GM18858 (cell line): ENCODE results near the gene HEATR5A.
"Not testable (repeated sequence)": the region's sequence is repeated elsewhere in the genome, so short reads cannot be mapped to it uniquely, and the experiment has no call there.

Experiments used
- ATAC-seq: cut with Tn5 transposase; IDR thresholded peaks from one replicate; pipeline ENCODE4 v1.9.1; 2021; ENCODE audit not compliant: unreplicated experiment

The HEATR5A gene

GRCh38 chr14:31420319-31421111 lies at the start of gene HEATR5A:
TSS of gene HEATR5A (minus strand) at chr14:31420550. CDS start at chr14:31402975, 17,575 bp downstream.
- peak; percentile 94 for ATAC-seq

GRCh38 chr14:31466554-31466953 lies 46.2 kb upstream of the HEATR5A start:
- no peak for ATAC-seq

GRCh38 chr14:31465111-31465510 lies 44.8 kb upstream of the HEATR5A start:
- ATAC-seq = no peak

GRCh38 chr14:31462450-31462849 lies 42.1 kb upstream of the HEATR5A start:
- ATAC-seq = not testable (repeated sequence)

- no peak for ATAC-seq
Observed at GRCh38 chr14:31461545-31461944, 41.2 kb upstream of the HEATR5A start.

- ATAC-seq = peak; percentile 5
Observed at GRCh38 chr14:31457665-31458659, 37.6 kb upstream of the HEATR5A start.

- ATAC-seq = peak; percentile 94
Observed at GRCh38 chr14:31456841-31457664, 36.7 kb upstream of the HEATR5A start, which contains the start of gene DTD2. TSS of gene DTD2 (minus strand) at chr14:31457506. CDS start at chr14:31457393, 113 bp downstream.

- peak; percentile 63 for ATAC-seq
Observed at GRCh38 chr14:31449971-31450610, 29.7 kb upstream of the HEATR5A start.

- ATAC-seq = no peak
Observed at GRCh38 chr14:31449136-31449535, 28.8 kb upstream of the HEATR5A start.

- ATAC-seq = no peak
Observed at GRCh38 chr14:31445703-31446102, 25.4 kb upstream of the HEATR5A start.

- ATAC-seq = no peak
Observed at GRCh38 chr14:31442284-31442683, 21.9 kb upstream of the HEATR5A start.

- no peak for ATAC-seq
Observed at GRCh38 chr14:31441273-31442111, 21.1 kb upstream of the HEATR5A start.

GRCh38 chr14:31440280-31440679 lies 19.9 kb upstream of the HEATR5A start:
- ATAC-seq = no peak

- no peak for ATAC-seq
Observed at GRCh38 chr14:31439561-31439960, 19.2 kb upstream of the HEATR5A start.

GRCh38 chr14:31437045-31437691 lies 16.8 kb upstream of the HEATR5A start:
- ATAC-seq = not testable (repeated sequence)

GRCh38 chr14:31435276-31435675 lies 14.9 kb upstream of the HEATR5A start:
- ATAC-seq = no peak

GRCh38 chr14:31430634-31431264 lies 10.4 kb upstream of the HEATR5A start:
- ATAC-seq = no peak

GRCh38 chr14:31429791-31430190 lies 9.4 kb upstream of the HEATR5A start:
- ATAC-seq = no peak
